AG09309 (cell line): ENCODE measurements around the gene FER.

Experiments
- DNase-seq: peaks from one replicate; pipeline ENCODE4 v3.0.0-alpha.2; 2010; ENCODE audit warnings: low read depth
- H3K4me3 ChIP-seq: 2 replicates; pipeline ENCODE4 v1.5.1; 2011; ENCODE audit warnings: mild to moderate bottlenecking, low read depth, low read length, moderate library complexity; ENCODE audit not compliant: control insufficient read depth
- CTCF ChIP-seq: IDR thresholded peaks from 2 replicates; pipeline ENCODE4 v1.5.1; 2011; ENCODE audit warnings: mild to moderate bottlenecking, low read depth, low read length, inconsistent platforms; ENCODE audit not compliant: insufficient read depth, control insufficient read depth; ENCODE audit errors: missing control alignments

The FER gene

GRCh38 chr5:108919591-108920326 lies 172.1 kb downstream of the FER start:
- H3K4me3 ChIP-seq: no peak overlapping the region
- DNase-seq: no peak
- no peak for TF ChIP-seq CTCF

DNA sequence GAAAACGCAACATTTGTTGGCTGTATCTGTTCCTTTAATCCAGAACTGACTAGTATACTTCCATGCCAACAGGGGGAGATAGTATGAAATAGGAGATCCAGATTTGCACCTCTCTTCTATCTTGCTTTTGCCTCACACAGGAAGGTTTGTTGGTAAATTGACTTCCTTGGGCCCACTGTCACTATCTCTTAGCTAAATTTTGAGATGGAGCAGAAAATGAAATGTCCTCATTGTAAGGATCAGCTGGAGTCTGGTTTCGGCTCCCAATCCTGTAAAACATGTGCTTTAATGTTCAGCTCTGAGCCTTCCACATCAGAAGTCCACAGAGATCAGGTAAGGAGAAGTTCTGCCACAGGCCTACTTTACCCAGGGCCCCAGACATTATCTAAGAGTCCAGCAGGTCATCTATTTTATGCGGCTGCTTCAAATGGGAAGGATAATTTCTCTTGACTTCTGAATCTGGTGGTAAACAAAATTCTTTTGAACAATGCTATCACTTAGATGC lies 176.8 kb downstream of the FER start:
- DNase-seq: no peak
- no peak overlapping the region for H3K4me3 ChIP-seq
- TF ChIP-seq CTCF: peak; percentile 11

DNA sequence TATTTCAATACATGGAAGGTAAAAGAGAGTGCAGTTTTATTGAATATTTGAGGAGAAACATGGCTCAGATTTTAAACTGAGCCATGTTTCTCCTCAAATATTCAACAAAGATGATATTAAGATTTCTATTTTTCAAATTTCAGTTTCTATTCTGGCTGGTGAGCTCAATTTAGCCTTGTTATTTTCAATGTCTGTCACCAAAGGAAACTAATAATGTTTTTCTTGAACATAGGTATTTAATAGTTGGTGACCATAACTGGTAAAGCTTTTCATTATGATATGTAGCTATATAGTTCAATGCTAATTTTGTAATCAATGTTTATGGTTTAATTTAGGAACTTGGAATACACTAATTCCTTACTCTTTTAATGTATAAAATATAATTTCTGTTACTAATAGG lies 177.4 kb downstream of the FER start:
- TF ChIP-seq CTCF: no peak
- no peak for DNase-seq
- no peak overlapping the region for H3K4me3 ChIP-seq

DNA sequence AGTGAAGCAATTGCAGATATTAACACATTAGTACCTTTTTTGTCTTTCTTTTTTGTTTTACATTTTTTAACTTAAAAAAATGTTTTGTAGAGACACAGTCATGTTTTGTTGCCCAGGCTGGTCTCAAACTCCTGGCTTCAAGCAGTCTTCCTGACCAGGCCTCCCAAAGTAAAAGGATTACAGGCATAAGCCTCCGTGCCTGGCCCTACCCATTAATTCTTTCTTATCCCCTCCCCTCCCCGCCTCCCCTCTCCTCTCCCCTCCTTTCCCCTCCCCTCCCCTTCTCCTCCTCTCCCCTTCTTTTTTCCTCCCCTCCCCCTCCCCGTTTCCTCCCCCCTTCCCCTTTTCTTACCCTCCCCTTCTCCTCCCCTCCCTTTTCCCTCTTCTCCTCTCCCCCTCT lies 182.4 kb downstream of the FER start:
- H3K4me3 ChIP-seq: no peak overlapping the region
- no peak for DNase-seq
- no peak for TF ChIP-seq CTCF

DNA sequence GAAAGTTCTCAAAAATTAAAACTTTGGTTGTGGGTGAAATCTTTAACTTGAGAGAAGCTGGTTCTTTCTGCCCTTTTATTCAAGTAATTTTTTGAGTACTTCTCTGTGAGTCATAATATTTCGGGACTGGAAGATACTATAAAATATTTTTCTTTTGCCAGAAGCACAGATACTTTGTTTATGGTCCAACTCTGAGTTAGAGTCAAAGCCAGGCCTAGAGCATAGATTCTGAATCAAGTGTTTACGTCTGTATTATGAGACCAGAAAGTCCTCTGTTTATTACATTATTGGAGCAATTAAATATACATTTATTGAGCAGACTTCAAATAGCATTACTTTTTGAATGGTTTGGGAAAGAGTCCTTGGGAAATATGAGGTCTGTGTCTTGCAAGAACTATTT lies 187.9 kb downstream of the FER start:
- TF ChIP-seq CTCF: no peak
- H3K4me3 ChIP-seq: no peak overlapping the region
- no peak for DNase-seq

GRCh38 chr5:108937221-108937620 lies 189.5 kb downstream of the FER start:
- TF ChIP-seq CTCF: no peak
- no peak for DNase-seq
- no peak overlapping the region for H3K4me3 ChIP-seq
